GM21737 (cell line): ENCODE data around the gene LRRC1.

ENCODE experiments used
- ATAC-seq: cut with Tn5 transposase; IDR thresholded peaks from one replicate; pipeline ENCODE4 v1.9.1; 2021; ENCODE audit warnings: mild to moderate bottlenecking, moderate library complexity; ENCODE audit not compliant: unreplicated experiment

LRRC1 gene

GRCh38 chr6:53845280-53846195, 50.7 kb downstream of the LRRC1 start:
- no peak for ATAC-seq

- ATAC-seq, result no peak
Observed at GRCh38 chr6:53846250-53846649, 51.4 kb downstream of the LRRC1 start.

GRCh38 chr6:53847796-53848314, 53.0 kb downstream of the LRRC1 start:
- ATAC-seq, result no peak

GRCh38 chr6:53850527-53850926, 55.7 kb downstream of the LRRC1 start:
- ATAC-seq, result no peak

- ATAC-seq, result no peak
Observed at GRCh38 chr6:53851561-53851960, 56.8 kb downstream of the LRRC1 start.

GRCh38 chr6:53852805-53853204, 58.0 kb downstream of the LRRC1 start:
- ATAC-seq, result no peak

- peak; percentile 95 for ATAC-seq
Observed at GRCh38 chr6:53854843-53855567, 60.2 kb downstream of the LRRC1 start.

- ATAC-seq, result no peak
Observed at GRCh38 chr6:53855940-53856339, 61.1 kb downstream of the LRRC1 start.

- no peak for ATAC-seq
Observed at GRCh38 chr6:53857318-53858094, 62.7 kb downstream of the LRRC1 start.

- no peak for ATAC-seq
Observed at GRCh38 chr6:53858196-53858595, 63.4 kb downstream of the LRRC1 start.

GRCh38 chr6:53858913-53859312, 64.1 kb downstream of the LRRC1 start:
- no peak for ATAC-seq

GRCh38 chr6:53860511-53860910, 65.7 kb downstream of the LRRC1 start:
- no peak for ATAC-seq

GRCh38 chr6:53861518-53861917, 66.7 kb downstream of the LRRC1 start:
- no peak for ATAC-seq

GRCh38 chr6:53862662-53863462, 68.1 kb downstream of the LRRC1 start:
- no peak for ATAC-seq

GRCh38 chr6:53864781-53865180, 70.0 kb downstream of the LRRC1 start:
- no peak for ATAC-seq

- no peak for ATAC-seq
Observed at GRCh38 chr6:53866226-53866625, 71.4 kb downstream of the LRRC1 start.

GRCh38 chr6:53868626-53869025, 73.8 kb downstream of the LRRC1 start:
- ATAC-seq, result no peak

GRCh38 chr6:53869964-53870363, 75.2 kb downstream of the LRRC1 start:
- no peak for ATAC-seq

- no peak for ATAC-seq
Observed at GRCh38 chr6:53873922-53874321, 79.1 kb downstream of the LRRC1 start.

- no peak for ATAC-seq
Observed at GRCh38 chr6:53874964-53875363, 80.2 kb downstream of the LRRC1 start.
